Large intestine (tissue), 3 donors: ENCODE measurements around the gene NEMP2. TPM values are rescaled to one million over a fixed set of nuclear protein-coding genes. Genes with fewer than 3 reads are reported as not detected.
"Not testable (repeated sequence)": the region's sequence is repeated elsewhere in the genome, so short reads cannot be mapped to it uniquely, and the experiment has no call there.

Experiments used
- DNase-seq, 2 donors: peaks; one replicate each; pipeline versions ENCODE4 v3.0.0 to v3.0.0-alpha.2; 2013
- H3K27ac ChIP-seq: one replicate; pipeline ENCODE4 v1.5.1; 2013; ENCODE audit warnings: low read length
- H3K27me3 ChIP-seq: 2 replicates; pipeline ENCODE4 v1.6.1; 2013; ENCODE audit warnings: low read length; ENCODE audit not compliant: control insufficient read depth, insufficient read depth
- H3K36me3 ChIP-seq: 2 replicates; pipeline ENCODE4 v1.6.1; 2013; ENCODE audit warnings: low read length; ENCODE audit not compliant: control insufficient read depth, insufficient read depth
- H3K4me1 ChIP-seq: one replicate; pipeline ENCODE4 v1.6.1; 2013; ENCODE audit warnings: low read length; ENCODE audit not compliant: control insufficient read depth, insufficient read depth
- H3K4me3 ChIP-seq: one replicate; pipeline ENCODE4 v1.5.1; 2013; ENCODE audit warnings: low read length
- H3K9me3 ChIP-seq: one replicate; pipeline ENCODE4 v1.6.1; 2013; ENCODE audit warnings: mild to moderate bottlenecking, low read depth, low read length, moderate library complexity; ENCODE audit not compliant: control insufficient read depth
- WGBS: methylation state at CpG from one replicate; pipeline ENCODE4 v1.1.5; 2013; ENCODE audit warnings: low lambda C conversion rate; ENCODE audit not compliant: insufficient coverage; 5-methylcytosine and 5-hydroxymethylcytosine counted together
- polyA plus RNA-seq: library from polyadenylated mRNA; unstranded; fragments of 120-200 nt; gene quantifications from one replicate; pipeline ENCODE4 v1.2.1, GENCODE V29; 2013

NEMP2 gene
- polyA plus RNA-seq, 1 donor: 5.2 TPM

DNA sequence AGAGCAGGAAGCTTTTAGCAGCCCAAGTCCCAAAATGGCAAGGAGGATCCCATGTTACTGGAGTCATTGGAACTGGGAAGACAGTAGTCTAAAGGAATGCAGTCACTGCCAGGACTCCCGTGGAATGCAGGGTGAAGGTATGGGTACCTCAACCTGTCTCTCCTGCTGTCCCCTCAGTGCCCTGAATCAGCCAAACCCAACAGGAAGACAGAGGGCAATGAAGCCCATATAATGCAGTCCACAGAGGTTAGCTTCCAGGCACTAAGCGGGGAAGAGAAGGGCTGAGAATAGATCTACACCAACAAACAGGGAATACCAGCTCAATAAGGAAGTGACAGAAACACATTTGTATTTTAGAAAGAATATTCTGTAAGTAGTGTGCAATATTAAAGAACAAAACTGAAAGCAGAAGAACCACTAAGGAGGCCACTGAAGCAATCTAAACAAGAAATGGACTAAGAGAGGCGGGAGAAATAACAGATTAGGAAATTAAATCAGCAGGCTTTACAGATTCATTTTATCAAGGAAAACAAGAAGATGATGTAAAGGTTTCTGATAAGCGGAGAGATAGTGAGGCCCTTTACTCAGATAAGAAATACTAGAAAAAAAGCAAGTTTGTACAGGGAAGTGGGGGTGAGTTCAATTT lies 8.3 kb downstream of the NEMP2 start:
- Histone ChIP-seq H3K27ac (no peak overlapping the region), H3K4me1 (peaks cover 30% of the 10 kb centered on the region), H3K9me3 (no peaks in the 10 kb centered on the region)

GRCh38 chr2:190524928-190525327 lies 9.6 kb downstream of the NEMP2 start:
- no peak for DNase-seq
- Histone ChIP-seq H3K36me3 (no peaks in the 10 kb centered on the region), H3K4me1 (peaks cover 21% of the 10 kb centered on the region), H3K27me3 (no peaks in the 10 kb centered on the region), H3K9me3 (no peaks in the 10 kb centered on the region), H3K27ac (no peak overlapping the region), H3K4me3 (no peak overlapping the region)

More for the DNA sequence above, 8.3 kb downstream of the NEMP2 start:
- Histone ChIP-seq H3K4me3 (no peak overlapping the region), H3K36me3 (no peaks in the 10 kb centered on the region), H3K27me3 (no peaks in the 10 kb centered on the region)
- peak in 1 of 2 donors; percentile 21 for DNase-seq
- 75% methylated on average over 1 of the region's 4 CpGs for WGBS

DNA sequence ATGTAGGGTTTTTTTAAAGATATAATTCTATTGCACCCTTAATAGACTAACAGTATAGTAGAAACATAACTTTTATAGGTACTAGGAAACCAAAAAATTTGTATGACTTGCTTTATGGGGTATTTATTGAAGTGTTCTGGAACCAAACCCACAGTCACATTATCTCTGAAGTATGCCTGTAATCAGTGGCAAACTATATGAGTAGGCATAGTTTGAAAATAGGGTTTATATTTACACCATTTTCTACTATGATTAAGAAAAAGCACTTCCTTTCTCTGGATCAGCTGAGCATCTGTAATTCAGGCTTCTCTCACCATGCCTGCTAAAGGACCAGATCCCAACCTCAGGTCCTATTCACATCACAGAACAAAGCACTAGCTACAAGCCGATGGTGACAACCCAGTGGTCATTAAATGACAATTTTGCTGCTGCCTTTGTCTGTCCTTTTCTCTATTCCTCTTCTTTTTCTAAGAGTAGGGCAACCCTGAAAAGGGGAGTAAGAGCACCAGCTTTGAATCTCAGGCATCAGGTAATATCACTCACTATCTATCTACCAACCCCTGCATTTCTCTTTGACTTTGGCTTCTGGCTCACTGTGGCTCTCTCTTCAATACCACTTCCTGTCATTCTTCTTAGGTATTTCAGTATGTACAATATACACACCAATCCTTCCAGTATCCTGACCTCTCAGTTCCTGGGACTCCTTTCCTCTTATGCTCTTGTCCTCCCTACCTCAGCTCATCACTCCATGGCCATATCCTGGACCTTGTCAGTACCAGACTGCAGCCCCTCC lies 14.4 kb downstream of the NEMP2 start:
- Histone ChIP-seq H3K27me3 (no peaks in the 10 kb centered on the region), H3K4me3 (no peak overlapping the region), H3K4me1 (no peaks in the 10 kb centered on the region), H3K36me3 (no peaks in the 10 kb centered on the region), H3K9me3 (no peaks in the 10 kb centered on the region), H3K27ac (no peak overlapping the region)
- WGBS: no CpG with 5 or more reads among the region's 1 CpG
- no peak for DNase-seq

DNA sequence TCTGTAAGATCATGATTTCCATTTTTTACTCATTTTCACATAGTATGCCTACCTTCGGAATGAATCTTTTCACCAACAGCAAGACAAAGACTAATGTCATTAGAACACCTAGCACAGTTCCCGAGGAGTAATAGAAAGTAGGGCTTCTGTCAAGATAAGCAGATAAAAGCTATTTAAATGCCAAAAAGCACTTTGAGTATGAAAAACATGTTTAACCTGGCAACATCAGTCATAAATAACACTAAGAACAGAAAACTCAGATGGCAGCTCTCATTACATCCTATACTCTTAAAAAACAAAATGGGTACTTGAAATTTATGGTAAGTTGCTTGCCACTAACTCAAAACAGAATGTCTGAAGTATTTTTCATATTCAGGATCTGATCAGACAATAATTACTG lies 17.1 kb downstream of the NEMP2 start:
- H3K27me3 ChIP-seq: no peaks in the 10 kb centered on the region
- H3K36me3 ChIP-seq: peaks cover 2% of the 10 kb centered on the region
- WGBS: 100% methylated on average over 1 of the region's 2 CpGs
- H3K4me1 ChIP-seq: no peaks in the 10 kb centered on the region
- no peak overlapping the region for H3K27ac ChIP-seq
- no peak for DNase-seq
- no peak overlapping the region for H3K4me3 ChIP-seq
- no peaks in the 10 kb centered on the region for H3K9me3 ChIP-seq

DNA sequence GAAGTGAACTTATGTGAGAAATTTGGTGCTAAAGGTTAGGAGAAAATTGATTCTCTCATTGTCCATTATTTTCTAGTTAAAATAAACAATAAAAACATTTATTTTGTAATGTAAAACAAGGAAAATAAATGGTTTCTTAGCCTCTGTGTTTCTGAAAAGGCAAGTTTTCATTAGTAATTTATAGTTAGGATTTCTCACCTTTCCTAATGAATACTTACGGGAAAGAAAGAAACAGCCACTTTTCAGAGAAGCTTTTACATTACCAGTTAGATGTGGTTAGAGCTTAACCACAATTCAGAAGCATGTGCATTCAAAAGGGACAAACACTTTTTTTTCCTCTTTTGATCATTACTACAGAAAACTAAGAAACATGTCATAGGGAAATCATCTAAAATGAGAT lies 18.8 kb downstream of the NEMP2 start:
- H3K27ac ChIP-seq: no peak overlapping the region
- no peaks in the 10 kb centered on the region for H3K27me3 ChIP-seq
- no peak for DNase-seq
- H3K36me3 ChIP-seq: peaks cover 2% of the 10 kb centered on the region
- H3K9me3 ChIP-seq: no peaks in the 10 kb centered on the region
- no peaks in the 10 kb centered on the region for H3K4me1 ChIP-seq
- 100% methylated on average over 1 of the region's 1 CpG for WGBS
- no peak overlapping the region for H3K4me3 ChIP-seq

- no CpG with 5 or more reads among the region's 1 CpG for WGBS
Observed at GRCh38 chr2:190514676-190515075, 19.8 kb downstream of the NEMP2 start.

GRCh38 chr2:190513877-190514276 lies 20.6 kb downstream of the NEMP2 start:
- Histone ChIP-seq H3K36me3 (peaks cover 3% of the 10 kb centered on the region), H3K4me1 (no peaks in the 10 kb centered on the region), H3K27ac (no peak overlapping the region), H3K27me3 (no peaks in the 10 kb centered on the region), H3K4me3 (no peak overlapping the region), H3K9me3 (no peaks in the 10 kb centered on the region)
- 67% methylated on average over 1 of the region's 2 CpGs for WGBS
- DNase-seq: no peak

More at GRCh38 chr2:190514676-190515075, 19.8 kb downstream of the NEMP2 start:
- no peaks in the 10 kb centered on the region for H3K9me3 ChIP-seq
- no peaks in the 10 kb centered on the region for H3K4me1 ChIP-seq
- H3K27me3 ChIP-seq: no peaks in the 10 kb centered on the region
- peaks cover 2% of the 10 kb centered on the region for H3K36me3 ChIP-seq
- no peak overlapping the region for H3K27ac ChIP-seq
- no peak overlapping the region for H3K4me3 ChIP-seq
- DNase-seq: no peak

GRCh38 chr2:190512539-190513095 lies 21.9 kb downstream of the NEMP2 start:
- no peaks in the 10 kb centered on the region for H3K27me3 ChIP-seq
- H3K4me1 ChIP-seq: no peaks in the 10 kb centered on the region
- no peak for DNase-seq
- no peaks in the 10 kb centered on the region for H3K9me3 ChIP-seq
- no peak overlapping the region for H3K4me3 ChIP-seq
- no peak overlapping the region for H3K27ac ChIP-seq
- WGBS: no CpG with 5 or more reads among the region's 5 CpGs
- peaks cover 6% of the 10 kb centered on the region for H3K36me3 ChIP-seq

DNA sequence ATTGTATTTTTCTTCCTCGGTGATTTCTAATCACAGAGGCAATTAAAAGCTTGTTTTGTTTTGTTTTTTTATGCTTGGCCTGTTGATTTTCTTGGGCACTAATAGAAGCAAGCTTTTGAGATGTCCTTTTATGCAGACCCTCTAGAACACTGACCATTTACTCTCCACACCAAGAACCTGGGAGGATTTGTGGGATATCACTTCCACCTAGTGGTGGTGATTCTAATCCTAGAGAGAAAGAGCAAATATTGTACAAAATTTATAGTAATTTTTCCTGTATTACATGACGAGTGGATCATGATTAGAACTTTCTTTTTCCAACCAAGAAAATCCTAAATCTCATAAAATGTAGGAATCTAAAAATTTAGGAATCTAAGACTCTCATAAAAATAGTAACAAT lies 23.4 kb downstream of the NEMP2 start:
- Histone ChIP-seq H3K9me3 (no peaks in the 10 kb centered on the region), H3K4me3 (no peak overlapping the region), H3K4me1 (no peaks in the 10 kb centered on the region), H3K27me3 (no peaks in the 10 kb centered on the region), H3K27ac (no peak overlapping the region), H3K36me3 (peaks cover 6% of the 10 kb centered on the region)
- WGBS: 60% methylated on average over 2 of the region's 2 CpGs
- no peak for DNase-seq

- H3K4me3 ChIP-seq, H3K27ac ChIP-seq, DNase-seq, H3K4me1 ChIP-seq, H3K27me3 ChIP-seq, H3K36me3 ChIP-seq, H3K9me3 ChIP-seq: not testable (repeated sequence)
- no CpG with 5 or more reads among the region's 5 CpGs for WGBS
Observed at GRCh38 chr2:190509895-190510294, 24.6 kb downstream of the NEMP2 start.
